Chondrocyte (in vitro differentiated cells): ENCODE results near the gene TMEM255B. TPM values are rescaled to one million over a fixed set of nuclear protein-coding genes. Genes with fewer than 3 reads are reported as not detected.
"Not testable (repeated sequence)": the region's sequence is repeated elsewhere in the genome, so short reads cannot be mapped to it uniquely, and the experiment has no call there.

Experiments
- DNase-seq: peaks from one replicate; pipeline ENCODE4 v3.0.0; 2021; ENCODE audit warnings: mixed read lengths, low spot score
- H3K27ac Mint-ChIP-seq: one replicate; pipeline ENCODE4 v1.8.0; 2021; ENCODE audit warnings: mild to moderate bottlenecking, moderate library complexity, mixed read lengths; ENCODE audit not compliant: unreplicated experiment
- H3K27me3 Mint-ChIP-seq: 2 replicates; pipeline ENCODE4 v1.8.0; 2021; ENCODE audit warnings: low read depth, mixed read lengths
- H3K36me3 Mint-ChIP-seq: 2 replicates; pipeline ENCODE4 v1.8.0; 2021; ENCODE audit warnings: low read depth, mixed read lengths
- H3K4me1 Mint-ChIP-seq: 2 replicates; pipeline ENCODE4 v1.8.0; 2021; ENCODE audit warnings: low read depth, mild to moderate bottlenecking, mixed read lengths
- H3K4me3 Mint-ChIP-seq: one replicate; pipeline ENCODE4 v1.8.0; 2021; ENCODE audit warnings: mild to moderate bottlenecking, moderate library complexity, mixed read lengths; ENCODE audit not compliant: unreplicated experiment
- H3K9me3 Mint-ChIP-seq: 2 replicates; pipeline ENCODE4 v1.8.0; 2021; ENCODE audit warnings: low read depth, mixed read lengths
- CTCF ChIP-seq: fragments of 200-600 bp; sonication (generic); IDR thresholded peaks from 2 replicates; pipeline ENCODE4 v1.5.0; 2021; ENCODE audit warnings: antibody characterized with exemption, mild to moderate bottlenecking, moderate library complexity
- total RNA-seq: library from RNA; stranded (reverse); gene quantifications from 3 replicates; pipeline ENCODE4 v1.2.1, GENCODE V29; 2021

The TMEM255B gene
- total RNA-seq, 1 donor from 2014 or later = 5.2 TPM

DNA sequence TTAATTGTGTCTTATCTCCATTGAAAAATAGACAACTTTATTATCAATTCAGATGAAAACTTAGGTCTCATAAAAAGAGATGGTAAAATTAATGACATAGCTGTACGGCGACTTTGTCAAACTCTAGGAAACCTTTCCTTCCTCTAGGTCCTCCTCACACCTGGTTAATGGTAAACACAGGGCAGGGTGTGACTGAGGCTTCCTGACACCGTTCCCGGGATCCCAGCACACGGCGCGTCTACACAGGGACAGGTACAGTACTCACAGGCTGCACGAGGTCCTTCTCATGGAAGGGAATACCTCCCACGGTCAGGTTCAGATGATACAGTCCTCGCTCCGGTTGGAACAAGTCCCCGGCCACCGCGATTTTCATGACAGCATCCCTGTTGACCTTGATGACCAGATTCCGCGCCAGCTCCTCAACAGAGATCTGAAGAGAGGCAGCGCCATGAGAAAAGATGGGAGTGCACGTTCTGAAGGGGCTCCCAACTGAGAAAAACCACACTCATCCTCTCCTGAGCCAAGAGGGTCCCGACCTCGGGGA is 69.3 kb downstream of the TMEM255B start:
- peaks cover 25% of the 10 kb centered on the region for H3K36me3 Mint-ChIP-seq
- H3K27ac Mint-ChIP-seq = no peak overlapping the region
- H3K9me3 Mint-ChIP-seq = no peaks in the 10 kb centered on the region
- DNase-seq = no peak
- H3K4me3 Mint-ChIP-seq = no peak overlapping the region
- TF ChIP-seq CTCF = no peak
- H3K4me1 Mint-ChIP-seq = no peaks in the 10 kb centered on the region
- no peaks in the 10 kb centered on the region for H3K27me3 Mint-ChIP-seq

GRCh38 chr13:113830426-113830950 is 71.5 kb downstream of the TMEM255B start:
- not testable (repeated sequence) for H3K9me3 Mint-ChIP-seq, H3K27ac Mint-ChIP-seq
- H3K36me3 Mint-ChIP-seq = peaks cover 22% of the 10 kb centered on the region

GRCh38 chr13:113831061-113831460 is 72.0 kb downstream of the TMEM255B start:
- TF ChIP-seq CTCF = no peak
- H3K4me3 Mint-ChIP-seq = no peak overlapping the region
- H3K27me3 Mint-ChIP-seq = no peaks in the 10 kb centered on the region
- no peak overlapping the region for H3K27ac Mint-ChIP-seq
- H3K36me3 Mint-ChIP-seq = peaks cover 19% of the 10 kb centered on the region
- DNase-seq = no peak
- no peaks in the 10 kb centered on the region for H3K9me3 Mint-ChIP-seq
- peaks cover 2% of the 10 kb centered on the region for H3K4me1 Mint-ChIP-seq

More at GRCh38 chr13:113830426-113830950, 71.5 kb downstream of the TMEM255B start:
- not testable (repeated sequence) for DNase-seq, H3K4me3 Mint-ChIP-seq, H3K27me3 Mint-ChIP-seq, H3K4me1 Mint-ChIP-seq

DNA sequence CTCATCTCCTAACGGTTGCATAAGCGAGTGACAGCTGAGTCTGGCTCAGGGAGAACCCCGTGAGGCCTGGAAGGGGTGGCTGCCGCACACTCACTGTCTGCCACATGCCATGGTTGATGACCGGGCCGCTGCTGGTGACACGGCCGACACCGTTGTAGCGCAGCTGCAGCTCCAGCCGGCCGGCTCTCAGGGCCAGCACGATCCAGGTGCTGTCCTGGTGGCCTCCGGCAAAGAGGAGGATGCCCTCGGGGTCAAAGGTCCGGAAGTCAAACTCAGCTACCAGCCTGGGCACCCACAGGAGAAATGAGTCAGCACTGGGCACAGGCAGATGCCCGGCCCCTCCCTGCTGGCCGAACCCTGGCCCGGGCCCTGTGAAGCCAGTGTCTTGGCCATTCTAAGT is 73.2 kb downstream of the TMEM255B start:
- H3K27ac Mint-ChIP-seq = no peak overlapping the region
- H3K27me3 Mint-ChIP-seq = no peaks in the 10 kb centered on the region
- H3K4me1 Mint-ChIP-seq = peaks cover 7% of the 10 kb centered on the region
- peaks cover 17% of the 10 kb centered on the region for H3K36me3 Mint-ChIP-seq
- no peaks in the 10 kb centered on the region for H3K9me3 Mint-ChIP-seq
- TF ChIP-seq CTCF = no peak
- H3K4me3 Mint-ChIP-seq = no peak overlapping the region
- no peak for DNase-seq

GRCh38 chr13:113832631-113833030 is 73.6 kb downstream of the TMEM255B start:
- Mint-ChIP-seq H3K36me3 (peaks cover 16% of the 10 kb centered on the region), H3K4me1 (peaks cover 11% of the 10 kb centered on the region), H3K4me3 (no peak overlapping the region), H3K27me3 (no peaks in the 10 kb centered on the region), H3K27ac (no peak overlapping the region), H3K9me3 (no peaks in the 10 kb centered on the region)
- no peak for DNase-seq
- no peak for TF ChIP-seq CTCF
